Measurements from ENCODE around the gene PCDH15.

GRCh38 chr10:53846809-53847208 lies 954.2 kb downstream of the PCDH15 start:
- TF ChIP-seq CTCF (conservative IDR thresholded peaks at IDR 0.05; ENCODE audit: low read length), result peak; percentile 42; the same call in 1 of the 2 replicates
- TF ChIP-seq EZH2phosphoT487 (IDR thresholded peaks at IDR 0.05; ENCODE audit: borderline replicate concordance, low read depth, low read length), result no peak

Measured in OCI-LY7 (cell line).